Measurements from ENCODE around the gene FBXO31. TPM values are rescaled to one million over a fixed set of nuclear protein-coding genes. Genes with fewer than 3 reads are reported as not detected.

FBXO31 gene
- total RNA-seq, 1 donor from 2014 or later = 5.8 TPM

- no peak overlapping the region for H3K9ac ChIP-seq
- Mint-ChIP-seq H3K36me3 (peaks cover 31% of the 10 kb centered on the region), H3K4me1 (peaks cover 9% of the 10 kb centered on the region), H3K9me3 (no peaks in the 10 kb centered on the region), H3K27ac (no peak overlapping the region), H3K4me3 (no peak overlapping the region), H3K27me3 (ENCODE audit: insufficient read depth, low read depth) (no peaks in the 10 kb centered on the region)
- TF ChIP-seq EZH2phosphoT487 (IDR thresholded peaks at IDR 0.05) = no peak
- TF ChIP-seq, protein P1, sequence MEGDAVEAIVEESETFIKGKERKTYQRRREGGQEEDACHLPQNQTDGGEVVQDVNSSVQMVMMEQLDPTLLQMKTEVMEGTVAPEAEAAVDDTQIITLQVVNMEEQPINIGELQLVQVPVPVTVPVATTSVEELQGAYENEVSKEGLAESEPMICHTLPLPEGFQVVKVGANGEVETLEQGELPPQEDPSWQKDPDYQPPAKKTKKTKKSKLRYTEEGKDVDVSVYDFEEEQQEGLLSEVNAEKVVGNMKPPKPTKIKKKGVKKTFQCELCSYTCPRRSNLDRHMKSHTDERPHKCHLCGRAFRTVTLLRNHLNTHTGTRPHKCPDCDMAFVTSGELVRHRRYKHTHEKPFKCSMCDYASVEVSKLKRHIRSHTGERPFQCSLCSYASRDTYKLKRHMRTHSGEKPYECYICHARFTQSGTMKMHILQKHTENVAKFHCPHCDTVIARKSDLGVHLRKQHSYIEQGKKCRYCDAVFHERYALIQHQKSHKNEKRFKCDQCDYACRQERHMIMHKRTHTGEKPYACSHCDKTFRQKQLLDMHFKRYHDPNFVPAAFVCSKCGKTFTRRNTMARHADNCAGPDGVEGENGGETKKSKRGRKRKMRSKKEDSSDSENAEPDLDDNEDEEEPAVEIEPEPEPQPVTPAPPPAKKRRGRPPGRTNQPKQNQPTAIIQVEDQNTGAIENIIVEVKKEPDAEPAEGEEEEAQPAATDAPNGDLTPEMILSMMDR (IDR thresholded peaks at IDR 0.05) = peak; percentile 24
- TF ChIP-seq EZH2 (IDR thresholded peaks at IDR 0.05) = no peak
- no peak overlapping the region for H2AFZ ChIP-seq (replicated peaks)
- no peaks in the 10 kb centered on the region for H3K79me2 ChIP-seq (ENCODE audit: low read depth)
- H3K27ac ChIP-seq = no peak overlapping the region
- H3K9me3 ChIP-seq (ENCODE audit: low read depth) = no peaks in the 10 kb centered on the region
- H3K4me2 ChIP-seq = no peak overlapping the region
- H3F3A ChIP-seq (ENCODE audit: low read depth) = no peaks in the 10 kb centered on the region
- DNase-seq (ENCODE audit: low spot score) = no peak
- H3K4me1 ChIP-seq = peaks cover 6% of the 10 kb centered on the region
- H4K20me1 ChIP-seq (ENCODE audit: low read depth) = peaks cover 17% of the 10 kb centered on the region
- H3K36me3 ChIP-seq = no peaks in the 10 kb centered on the region
- H3K27me3 ChIP-seq = no peaks in the 10 kb centered on the region
- no peak overlapping the region for H3K4me3 ChIP-seq
Observed at GRCh38 chr16:87420026-87421002, 36.7 kb upstream of the FBXO31 start.

- TF ChIP-seq, protein P1 (IDR thresholded peaks at IDR 0.05) = no peak
- no peak for TF ChIP-seq EZH2 (IDR thresholded peaks at IDR 0.05)
- TF ChIP-seq EZH2phosphoT487 (IDR thresholded peaks at IDR 0.05) = no peak
- no peak overlapping the region for H2AFZ ChIP-seq (replicated peaks)
- Mint-ChIP-seq H3K36me3 (peaks cover 32% of the 10 kb centered on the region), H3K4me1 (no peaks in the 10 kb centered on the region), H3K27ac (no peak overlapping the region), H3K9me3 (no peaks in the 10 kb centered on the region), H3K4me3 (no peak overlapping the region), H3K27me3 (ENCODE audit: insufficient read depth, low read depth) (peaks cover 2% of the 10 kb centered on the region)
- no peak overlapping the region for H3K27ac ChIP-seq
- H3K4me2 ChIP-seq = no peak overlapping the region
- H3F3A ChIP-seq (ENCODE audit: low read depth) = no peaks in the 10 kb centered on the region
- H3K4me3 ChIP-seq = no peak overlapping the region
- DNase-seq (ENCODE audit: low spot score) = no peak
- H3K36me3 ChIP-seq = no peaks in the 10 kb centered on the region
- H3K9me3 ChIP-seq (ENCODE audit: low read depth) = no peaks in the 10 kb centered on the region
- H4K20me1 ChIP-seq (ENCODE audit: low read depth) = peaks cover 2% of the 10 kb centered on the region
- H3K4me1 ChIP-seq = no peaks in the 10 kb centered on the region
- no peak overlapping the region for H3K9ac ChIP-seq
- H3K27me3 ChIP-seq = no peaks in the 10 kb centered on the region
- no peaks in the 10 kb centered on the region for H3K79me2 ChIP-seq (ENCODE audit: low read depth)
Observed at GRCh38 chr16:87418644-87419043, 35.1 kb upstream of the FBXO31 start.

DNA sequence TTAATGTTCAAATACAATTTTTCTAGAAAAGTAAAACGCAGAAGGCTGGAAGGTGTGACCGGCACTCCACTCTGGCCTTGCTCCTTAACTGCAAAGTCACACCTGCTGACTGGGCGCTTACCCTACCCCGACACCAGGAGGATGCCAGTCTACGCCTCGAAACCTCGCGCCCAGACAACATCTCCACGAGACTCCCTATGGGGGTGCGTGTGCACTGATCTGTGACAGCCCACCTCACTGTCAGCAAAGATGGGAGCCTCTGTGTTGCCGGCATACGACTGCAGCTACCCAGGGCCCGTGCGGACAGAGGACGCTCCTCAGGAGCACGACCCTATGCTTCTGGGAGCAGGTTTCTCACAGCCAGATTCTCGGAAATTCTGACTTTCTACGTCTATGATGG is 34.6 kb upstream of the FBXO31 start:
- Mint-ChIP-seq H3K36me3 (peaks cover 31% of the 10 kb centered on the region), H3K27ac (no peak overlapping the region), H3K4me3 (no peak overlapping the region), H3K27me3 (ENCODE audit: insufficient read depth, low read depth) (peaks cover 2% of the 10 kb centered on the region), H3K4me1 (no peaks in the 10 kb centered on the region), H3K9me3 (no peaks in the 10 kb centered on the region)
- Histone ChIP-seq H3K36me3 (no peaks in the 10 kb centered on the region), H3K9ac (no peak overlapping the region), H3K4me3 (no peak overlapping the region), H2AFZ (replicated peaks) (no peak overlapping the region), H4K20me1 (ENCODE audit: low read depth) (no peaks in the 10 kb centered on the region), H3K9me3 (ENCODE audit: low read depth) (no peaks in the 10 kb centered on the region), H3K27me3 (no peaks in the 10 kb centered on the region), H3F3A (ENCODE audit: low read depth) (no peaks in the 10 kb centered on the region), H3K79me2 (ENCODE audit: low read depth) (no peaks in the 10 kb centered on the region), H3K4me1 (no peaks in the 10 kb centered on the region), H3K4me2 (no peak overlapping the region), H3K27ac (no peak overlapping the region)
- TF ChIP-seq EZH2phosphoT487 (IDR thresholded peaks at IDR 0.05) (no peak), EZH2 (IDR thresholded peaks at IDR 0.05) (no peak)
- TF ChIP-seq, protein P1 (IDR thresholded peaks at IDR 0.05) = no peak
- no peak for DNase-seq (ENCODE audit: low spot score)

All from neural progenitor cell (in vitro differentiated cells).